ENCODE data around the gene ZNF853.

Gene ZNF853

GRCh38 chr7:6637544-6638229 lies 22.3 kb downstream of the ZNF853 start:
- Mint-ChIP-seq H3K27ac (peak overlapping the region; percentile 69), H3K36me3 (ENCODE audit: low read depth) (peaks cover 38% of the 10 kb centered on the region), H3K4me1 (peaks cover 36% of the 10 kb centered on the region), H3K9me3 (peaks cover 4% of the 10 kb centered on the region), H3K4me3 (peak overlapping the region; percentile 85), H3K27me3 (ENCODE audit: low read depth, poor library complexity) (peaks cover 6% of the 10 kb centered on the region)
- TF ChIP-seq CTCF (IDR thresholded peaks at IDR 0.05) = peak; percentile 37
- peak; percentile 66 for DNase-seq

- peaks cover 43% of the 10 kb centered on the region for H3K36me3 Mint-ChIP-seq (ENCODE audit: low read depth)
- peaks cover 4% of the 10 kb centered on the region for H3K9me3 Mint-ChIP-seq
- H3K27ac Mint-ChIP-seq = no peak overlapping the region
- peak overlapping the region; percentile 85 for H3K4me3 Mint-ChIP-seq
- H3K4me1 Mint-ChIP-seq = peaks cover 36% of the 10 kb centered on the region
- TF ChIP-seq CTCF (IDR thresholded peaks at IDR 0.05) = no peak
- H3K27me3 Mint-ChIP-seq (ENCODE audit: low read depth, poor library complexity) = peaks cover under 1% of the 10 kb centered on the region
- DNase-seq = no peak
Measured at GRCh38 chr7:6639032-6639431, 23.6 kb downstream of the ZNF853 start.

GRCh38 chr7:6639627-6640026 lies 24.2 kb downstream of the ZNF853 start:
- DNase-seq = no peak
- no peaks in the 10 kb centered on the region for H3K27me3 Mint-ChIP-seq (ENCODE audit: low read depth, poor library complexity)
- H3K9me3 Mint-ChIP-seq = peaks cover 4% of the 10 kb centered on the region
- H3K36me3 Mint-ChIP-seq (ENCODE audit: low read depth) = peaks cover 49% of the 10 kb centered on the region
- H3K4me3 Mint-ChIP-seq = peak overlapping the region; percentile 54
- no peak for TF ChIP-seq CTCF (IDR thresholded peaks at IDR 0.05)
- peaks cover 36% of the 10 kb centered on the region for H3K4me1 Mint-ChIP-seq
- H3K27ac Mint-ChIP-seq = peak overlapping the region; percentile 81

DNA sequence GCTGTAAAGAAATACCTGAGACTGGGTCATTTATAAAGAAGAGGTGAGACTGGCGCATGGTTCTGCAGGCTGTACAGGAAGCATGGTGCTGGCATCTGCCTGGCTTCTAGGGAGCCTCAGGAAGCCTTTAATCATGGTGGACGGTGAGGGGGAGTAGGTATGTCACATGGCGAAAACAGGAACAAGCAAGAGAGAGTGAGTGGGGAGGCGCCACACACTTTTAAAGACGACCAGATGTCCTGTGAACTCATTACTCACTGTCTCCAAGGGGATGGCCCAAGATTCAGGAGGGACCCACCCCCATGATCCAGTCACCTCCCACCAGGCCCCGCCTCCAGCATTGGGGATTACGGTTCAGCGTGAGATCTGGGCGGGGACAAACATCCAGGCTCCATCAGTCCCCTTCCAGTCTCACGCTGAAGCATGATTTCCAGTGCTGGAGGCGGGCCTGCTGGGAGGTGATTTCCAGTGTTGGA lies 24.9 kb downstream of the ZNF853 start:
- TF ChIP-seq CTCF (IDR thresholded peaks at IDR 0.05) = no peak
- DNase-seq = peak; percentile 46
- Mint-ChIP-seq H3K9me3 (peaks cover 4% of the 10 kb centered on the region), H3K4me3 (peak overlapping the region; percentile 54), H3K27ac (peak overlapping the region; percentile 81), H3K27me3 (ENCODE audit: low read depth, poor library complexity) (no peaks in the 10 kb centered on the region), H3K4me1 (peaks cover 33% of the 10 kb centered on the region), H3K36me3 (ENCODE audit: low read depth) (peaks cover 55% of the 10 kb centered on the region)

- Mint-ChIP-seq H3K4me1 (peaks cover 34% of the 10 kb centered on the region), H3K36me3 (ENCODE audit: low read depth) (peaks cover 55% of the 10 kb centered on the region), H3K4me3 (no peak overlapping the region), H3K27ac (no peak overlapping the region), H3K9me3 (peaks cover 4% of the 10 kb centered on the region), H3K27me3 (ENCODE audit: low read depth, poor library complexity) (no peaks in the 10 kb centered on the region)
- no peak for DNase-seq
- TF ChIP-seq CTCF (IDR thresholded peaks at IDR 0.05) = no peak
Measured at GRCh38 chr7:6641305-6642035, 26.1 kb downstream of the ZNF853 start.
